ENCODE measurements around the gene MARK3. TPM values are rescaled to one million over a fixed set of nuclear protein-coding genes. Genes with fewer than 3 reads are reported as not detected.

Gene MARK3
- total RNA-seq, 1 experiment from 2014 or later = 81.9 TPM

DNA sequence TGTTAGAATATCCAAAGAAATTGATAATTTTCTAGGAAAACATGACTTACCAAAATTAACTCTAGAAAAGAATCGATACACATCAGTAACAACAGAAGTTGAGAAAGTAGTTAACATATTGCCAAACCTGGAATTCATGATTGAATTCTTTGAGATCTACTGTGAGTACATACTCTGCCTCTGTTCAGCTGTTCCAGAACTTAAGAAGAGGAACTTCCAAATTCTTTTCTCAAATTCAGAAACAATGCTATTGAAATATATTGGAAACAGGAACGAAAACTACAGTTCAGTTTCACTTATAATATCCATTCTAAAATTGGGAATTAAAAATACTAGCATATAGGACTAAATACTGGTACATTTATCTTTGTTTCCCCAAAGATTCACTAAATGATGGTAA is 57.9 kb downstream of the MARK3 start:
- H3K9ac ChIP-seq (ENCODE audit: extremely low read depth, insufficient read length, low read length) = no peak overlapping the region
- H4K5ac ChIP-seq (ENCODE audit: insufficient read length, low read depth, low read length) = no peak overlapping the region
- H3K27ac ChIP-seq (ENCODE audit: insufficient read length, low read depth, low read length) = no peak overlapping the region
- H2BK15ac ChIP-seq (ENCODE audit: low read depth, low read length) = no peak overlapping the region
- H3K18ac ChIP-seq (ENCODE audit: insufficient read length, low read depth, low read length) = no peak overlapping the region
- no peak overlapping the region for H3T11ph ChIP-seq (ENCODE audit: low read length)
- H2BK120ac ChIP-seq (ENCODE audit: low read depth, low read length, poor library complexity, severe bottlenecking) = no peak overlapping the region
- H3K9me3 Mint-ChIP-seq = no peaks in the 10 kb centered on the region; a peak in 1 of 5 replicates
- no peak overlapping the region for H3K4ac ChIP-seq (ENCODE audit: low read depth, low read length)
- H3K4me1 ChIP-seq (ENCODE audit: insufficient read depth, low read length) = peaks cover 3% of the 10 kb centered on the region; the same call in 1 of the 2 replicates
- no peak overlapping the region for H2AK5ac ChIP-seq (ENCODE audit: insufficient read length, low read length)
- DNase-seq = no peak
- no peak overlapping the region for H4K91ac ChIP-seq (ENCODE audit: insufficient read length, low read depth, low read length)
- no peak overlapping the region for H2BK20ac ChIP-seq (ENCODE audit: low read depth, low read length, poor library complexity, severe bottlenecking)
- H3K56ac ChIP-seq (ENCODE audit: insufficient read length, low read depth, low read length) = no peak overlapping the region
- no peaks in the 10 kb centered on the region for H3K27me3 Mint-ChIP-seq (ENCODE audit: low read depth)
- no peaks in the 10 kb centered on the region for H3K9me3 ChIP-seq (ENCODE audit: control insufficient read depth, low read depth, low read length)
- H3K36me3 Mint-ChIP-seq (ENCODE audit: insufficient read depth in 1 of 3, low read depth in 3 of 3) = peaks cover 10 to 30% (median 26%) of the 10 kb centered on the region in 3 experiments; a peak in 6 of 7 replicates
- H3K4me2 ChIP-seq (ENCODE audit: insufficient read depth, insufficient read length, low read length) = no peak overlapping the region
- H2BK5ac ChIP-seq (ENCODE audit: insufficient read length, low read length) = no peak overlapping the region
- H2BK12ac ChIP-seq (ENCODE audit: insufficient read length, low read depth, low read length) = no peak overlapping the region
- no peak overlapping the region for H4K8ac ChIP-seq (replicated peaks; ENCODE audit: insufficient read length, low read depth, low read length)
- H3K14ac ChIP-seq (ENCODE audit: insufficient read depth, low read length) = no peak overlapping the region
- no peaks in the 10 kb centered on the region for H4K20me1 ChIP-seq (ENCODE audit: control insufficient read depth, insufficient read depth, insufficient read length)
- H3K79me1 ChIP-seq (ENCODE audit: insufficient read depth, low read depth, low read length, poor library complexity, severe bottlenecking) = peaks cover 5% of the 10 kb centered on the region
- no peak overlapping the region for H3K23ac ChIP-seq (ENCODE audit: insufficient read length, low read depth, low read length)
- peaks cover 18 to 22% of the 10 kb centered on the region in 2 experiments for H3K4me1 Mint-ChIP-seq
- H3K23me2 ChIP-seq (ENCODE audit: insufficient read length, low read depth, low read length, poor library complexity, severe bottlenecking) = no peaks in the 10 kb centered on the region
- H2AFZ ChIP-seq (ENCODE audit: low read length) = no peak overlapping the region
- H3K27me3 ChIP-seq (ENCODE audit: insufficient read depth, low read length) = no peaks in the 10 kb centered on the region
- TF ChIP-seq, protein P1, sequence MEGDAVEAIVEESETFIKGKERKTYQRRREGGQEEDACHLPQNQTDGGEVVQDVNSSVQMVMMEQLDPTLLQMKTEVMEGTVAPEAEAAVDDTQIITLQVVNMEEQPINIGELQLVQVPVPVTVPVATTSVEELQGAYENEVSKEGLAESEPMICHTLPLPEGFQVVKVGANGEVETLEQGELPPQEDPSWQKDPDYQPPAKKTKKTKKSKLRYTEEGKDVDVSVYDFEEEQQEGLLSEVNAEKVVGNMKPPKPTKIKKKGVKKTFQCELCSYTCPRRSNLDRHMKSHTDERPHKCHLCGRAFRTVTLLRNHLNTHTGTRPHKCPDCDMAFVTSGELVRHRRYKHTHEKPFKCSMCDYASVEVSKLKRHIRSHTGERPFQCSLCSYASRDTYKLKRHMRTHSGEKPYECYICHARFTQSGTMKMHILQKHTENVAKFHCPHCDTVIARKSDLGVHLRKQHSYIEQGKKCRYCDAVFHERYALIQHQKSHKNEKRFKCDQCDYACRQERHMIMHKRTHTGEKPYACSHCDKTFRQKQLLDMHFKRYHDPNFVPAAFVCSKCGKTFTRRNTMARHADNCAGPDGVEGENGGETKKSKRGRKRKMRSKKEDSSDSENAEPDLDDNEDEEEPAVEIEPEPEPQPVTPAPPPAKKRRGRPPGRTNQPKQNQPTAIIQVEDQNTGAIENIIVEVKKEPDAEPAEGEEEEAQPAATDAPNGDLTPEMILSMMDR (conservative IDR thresholded peaks at IDR 0.05) = no peak
- H3K27ac Mint-ChIP-seq = 0 out of 7 replicates have a peak overlapping the region, but pooled peaks of 1 of the 3 experiments have one; percentile 25
- peaks cover 5% of the 10 kb centered on the region; the same call in 1 of the 2 replicates for H3K79me2 ChIP-seq (ENCODE audit: insufficient read depth, low read length)
- no CpG with 5 or more reads among the region's 2 CpGs for WGBS (ENCODE audit: extremely low coverage, insufficient read length, low lambda C conversion rate)
- no peak overlapping the region for H3K4me3 Mint-ChIP-seq

All from H9 (cell line).